SIG-M5 (cell line): ENCODE results near the gene ALDH1B1.

Source experiments
- DNase-seq: peaks from one replicate; lab custom pipeline; 2025; lab: John Stamatoyannopoulos, UW

Gene ALDH1B1

GRCh38 chr9:38392235-38393127 is at the start of gene ALDH1B1:
ALDH1B1 (plus strand) TSS chr9:38392702; CDS start chr9:38395749, 3,047 bp downstream.
- DNase-seq, result no peak

GRCh38 chr9:38343037-38343436 is 49.5 kb upstream of the ALDH1B1 start:
- no peak for DNase-seq

- no peak for DNase-seq
These were observed 49.0 kb upstream of the ALDH1B1 start for GRCh38 chr9:38343552-38343951.

DNA sequence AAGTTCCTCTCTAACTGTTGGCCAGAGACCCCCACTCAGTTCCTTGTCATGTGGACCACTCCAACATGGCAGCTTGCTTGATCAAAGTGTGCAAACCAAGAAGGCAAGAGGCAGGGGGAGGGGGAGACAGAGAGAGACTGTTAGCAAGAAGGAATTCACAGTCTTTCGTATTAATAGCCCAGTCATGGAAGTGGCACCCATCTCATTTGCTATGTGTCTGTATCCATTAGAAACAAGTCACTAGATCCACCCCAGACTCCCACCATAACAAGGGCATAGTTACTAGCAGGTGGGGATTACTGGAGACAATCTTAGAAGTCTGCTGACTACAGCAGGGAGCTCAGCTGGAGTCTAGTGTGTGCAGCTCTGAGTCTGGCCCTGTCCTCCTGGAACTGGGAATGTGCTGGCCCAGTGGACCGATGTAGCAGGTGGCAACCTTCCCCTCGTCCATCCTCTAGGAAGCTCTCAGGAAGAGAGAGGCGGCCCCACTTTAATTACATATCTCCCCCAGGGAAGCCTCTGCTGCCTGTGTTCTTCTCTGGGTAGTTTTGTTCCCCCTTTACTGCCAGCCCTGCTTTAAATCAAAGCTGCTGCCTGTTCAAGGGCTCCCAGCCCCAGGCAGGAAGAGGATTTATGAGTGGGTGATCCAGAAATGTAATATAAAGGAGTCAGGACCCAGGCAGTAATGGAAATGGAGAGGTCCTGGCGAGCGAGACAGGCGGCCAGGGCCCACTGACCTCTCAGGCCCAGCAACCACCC is 47.8 kb upstream of the ALDH1B1 start:
- no peak for DNase-seq

GRCh38 chr9:38345851-38346755 is 46.4 kb upstream of the ALDH1B1 start:
- no peak for DNase-seq

DNA sequence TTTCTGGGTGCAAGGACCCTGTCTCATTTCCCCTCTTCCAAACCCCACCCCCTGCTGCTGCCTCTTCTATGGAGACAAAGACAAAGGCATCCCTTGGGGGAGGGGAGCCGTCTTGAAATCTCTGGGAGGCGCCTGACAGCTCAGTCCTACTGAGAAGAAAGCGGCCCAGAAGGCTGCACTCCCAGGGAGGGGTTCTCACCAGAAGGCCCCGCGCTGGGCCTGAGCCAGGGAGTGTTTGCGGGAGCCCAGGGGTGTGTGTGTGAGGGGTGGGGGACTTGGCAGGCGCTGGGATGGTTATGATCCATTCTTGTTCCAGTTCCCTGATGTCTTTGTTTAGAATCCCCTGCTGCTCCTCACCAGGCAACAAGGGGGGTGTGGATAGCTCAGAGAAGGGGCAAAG is 45.7 kb upstream of the ALDH1B1 start:
- DNase-seq, result no peak

DNA sequence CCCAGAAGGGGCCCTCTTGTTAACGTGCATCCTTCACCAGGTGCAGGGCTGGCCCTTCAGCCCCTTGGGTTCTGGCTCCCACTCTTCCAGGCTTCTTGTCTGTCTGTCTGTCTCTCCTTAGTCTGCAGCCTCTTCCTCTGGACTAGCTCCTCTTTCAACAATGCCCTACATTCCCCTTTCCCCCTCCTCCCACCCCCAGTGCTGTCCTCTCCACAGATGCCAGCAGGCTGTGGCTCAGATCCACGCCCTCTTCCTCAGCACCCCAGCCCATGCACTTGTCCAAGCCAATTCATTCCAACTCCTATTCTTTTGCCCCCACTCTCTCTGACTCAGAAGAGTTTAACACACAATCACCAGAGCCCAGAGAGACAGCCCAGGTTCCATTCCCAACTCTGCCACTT is 45.2 kb upstream of the ALDH1B1 start:
- no peak for DNase-seq

- no peak for DNase-seq
These were observed 44.6 kb upstream of the ALDH1B1 start for GRCh38 chr9:38347946-38348345.

DNA sequence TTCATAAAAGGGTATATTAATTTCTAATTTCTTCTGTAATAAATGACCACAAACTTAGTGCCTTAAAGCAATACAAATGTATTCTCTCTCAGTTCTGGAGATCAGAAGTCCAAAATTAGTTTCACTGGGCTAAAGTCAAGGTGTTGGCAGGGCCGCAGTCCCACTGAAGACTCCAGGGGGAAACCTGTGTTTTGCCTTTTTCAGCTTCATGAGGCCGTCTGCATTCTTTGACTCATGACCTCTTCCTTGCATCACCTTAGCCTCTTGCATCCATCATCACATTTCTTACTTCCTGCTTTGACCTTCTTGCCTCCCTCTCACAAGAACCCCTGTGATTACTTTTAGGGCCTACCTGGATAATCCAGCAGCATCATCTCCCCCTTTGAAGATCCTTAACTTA is 42.0 kb upstream of the ALDH1B1 start:
- no peak for DNase-seq

- no peak for DNase-seq
These were observed 39.8 kb upstream of the ALDH1B1 start for GRCh38 chr9:38352530-38353328.

- no peak for DNase-seq
These were observed 37.4 kb upstream of the ALDH1B1 start for GRCh38 chr9:38355115-38355514.

DNA sequence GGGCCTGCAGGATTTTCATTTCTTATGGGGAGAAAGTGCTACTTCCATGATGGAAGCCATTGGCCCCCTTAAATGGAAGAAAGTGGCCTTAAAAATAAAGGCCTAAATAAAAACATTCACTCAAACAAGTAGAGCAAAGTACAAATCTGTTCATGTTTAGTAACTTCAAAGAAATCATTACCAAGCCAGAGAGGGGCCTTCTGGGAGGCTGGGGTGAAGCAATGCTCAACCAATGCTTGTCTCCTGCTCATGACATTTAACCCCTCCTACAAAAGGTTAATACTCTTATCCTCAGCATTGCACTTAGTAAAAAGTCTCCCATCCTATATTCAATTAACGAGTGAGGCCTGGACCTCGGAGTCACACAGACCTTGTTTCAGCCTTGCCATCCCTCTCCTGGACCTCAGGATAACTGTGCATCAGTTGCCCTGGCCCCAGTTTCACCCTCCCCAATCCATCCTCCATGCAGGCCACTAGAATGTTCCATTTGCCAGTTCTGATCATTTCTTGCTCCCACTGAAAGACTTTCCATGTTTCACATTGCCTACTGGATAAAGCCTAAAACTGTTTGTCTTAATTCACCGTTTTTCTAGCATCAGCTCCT is 36.9 kb upstream of the ALDH1B1 start:
- DNase-seq, result no peak

GRCh38 chr9:38356851-38357250 is 35.7 kb upstream of the ALDH1B1 start:
- no peak for DNase-seq

- no peak for DNase-seq
These were observed 35.0 kb upstream of the ALDH1B1 start for GRCh38 chr9:38357350-38358114.

DNA sequence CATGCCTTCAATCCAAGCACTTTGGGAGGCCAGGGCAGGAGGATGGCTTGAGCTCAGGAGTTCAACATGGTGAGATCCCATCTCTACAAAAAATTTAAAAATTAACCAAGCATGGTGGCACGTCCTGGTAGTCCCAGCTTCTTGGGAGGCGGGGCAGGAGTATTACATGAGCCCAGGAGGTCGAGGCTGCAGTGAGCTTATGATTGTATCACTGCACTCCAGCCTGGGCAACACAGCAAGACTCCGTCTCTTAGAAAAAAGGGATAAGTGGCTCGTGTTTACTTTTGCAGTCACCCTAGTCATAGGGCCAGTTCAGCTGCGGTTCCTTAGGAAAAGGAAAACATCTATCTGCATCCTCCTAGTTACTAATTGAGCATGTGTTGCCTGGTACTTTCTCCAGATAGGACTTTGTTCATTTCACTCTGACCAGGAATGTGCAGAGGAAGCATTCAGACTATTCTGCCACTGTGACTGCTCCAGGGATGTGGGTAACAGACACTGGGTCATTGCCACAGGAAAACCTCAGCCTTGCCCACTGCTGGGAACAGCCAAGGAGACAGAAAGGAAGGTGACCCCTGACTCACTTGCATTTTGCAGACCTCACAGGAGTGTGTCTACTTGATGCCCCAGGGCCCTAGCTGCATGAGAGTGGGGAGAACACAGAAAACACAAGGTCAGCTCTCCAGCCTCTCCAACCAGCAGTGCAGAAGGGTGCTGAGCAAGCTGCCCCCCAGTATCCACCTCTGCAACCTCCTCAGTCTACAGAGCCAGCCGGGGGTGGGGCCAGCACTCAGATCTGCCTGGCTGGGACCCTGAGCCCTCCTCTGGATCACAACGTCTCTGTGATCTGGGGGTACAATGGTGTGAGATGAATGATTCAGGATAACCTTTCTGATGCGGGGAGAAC is 33.9 kb upstream of the ALDH1B1 start:
- no peak for DNase-seq

DNA sequence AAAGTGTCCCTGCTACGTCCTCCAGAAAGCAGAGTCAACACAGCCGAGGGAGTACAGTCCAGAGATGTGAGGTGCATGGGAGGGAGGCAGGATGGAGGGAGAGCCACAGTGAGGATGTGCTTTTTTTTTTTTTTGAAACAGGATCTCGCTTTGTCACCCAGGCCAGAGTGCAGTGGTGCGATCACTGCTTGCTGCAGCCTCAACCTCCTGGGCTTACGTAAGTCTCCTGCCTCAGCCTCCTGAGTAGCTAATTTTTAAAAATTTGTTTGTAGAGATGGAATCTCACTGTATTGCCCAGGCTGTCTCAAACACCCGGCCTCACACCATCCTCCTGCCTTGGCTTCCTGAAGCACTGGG is 33.2 kb upstream of the ALDH1B1 start:
- DNase-seq, result no peak

GRCh38 chr9:38359689-38360385 is 32.7 kb upstream of the ALDH1B1 start:
- DNase-seq, result no peak

- no peak for DNase-seq
These were observed 31.5 kb upstream of the ALDH1B1 start for GRCh38 chr9:38360839-38361472.
